ENCODE data around the gene SDR42E2.

GRCh38 chr16:22138482-22138881, 23.8 kb upstream of the SDR42E2 start:
- TF ChIP-seq CTCF (conservative IDR thresholded peaks at IDR 0.05 in 1 of 2, IDR thresholded peaks at IDR 0.05 in 1 of 2; ENCODE audit: low read depth in 1 of 2, low read length in 2 of 2): no peak
- no peak for TF ChIP-seq EZH2 (IDR thresholded peaks at IDR 0.05; ENCODE audit: low read length, missing control alignments)

Data from fibroblast of lung (primary cell).